GM18505 (cell line): ENCODE data around the gene LALBA.
"Not testable (repeated sequence)": the region's sequence is repeated elsewhere in the genome, so short reads cannot be mapped to it uniquely, and the experiment has no call there.

ENCODE experiments used
- ATAC-seq: cut with Tn5 transposase; IDR thresholded peaks from one replicate; pipeline ENCODE4 v1.9.1; 2021; ENCODE audit not compliant: unreplicated experiment
- POLR2A ChIP-seq: IDR thresholded peaks from 4 replicates; pipeline ENCODE4 v1.6.1; 2011; ENCODE audit warnings: borderline replicate concordance; ENCODE audit not compliant: insufficient read depth, insufficient read length; ENCODE audit errors: extremely low read depth

The LALBA gene

DNA sequence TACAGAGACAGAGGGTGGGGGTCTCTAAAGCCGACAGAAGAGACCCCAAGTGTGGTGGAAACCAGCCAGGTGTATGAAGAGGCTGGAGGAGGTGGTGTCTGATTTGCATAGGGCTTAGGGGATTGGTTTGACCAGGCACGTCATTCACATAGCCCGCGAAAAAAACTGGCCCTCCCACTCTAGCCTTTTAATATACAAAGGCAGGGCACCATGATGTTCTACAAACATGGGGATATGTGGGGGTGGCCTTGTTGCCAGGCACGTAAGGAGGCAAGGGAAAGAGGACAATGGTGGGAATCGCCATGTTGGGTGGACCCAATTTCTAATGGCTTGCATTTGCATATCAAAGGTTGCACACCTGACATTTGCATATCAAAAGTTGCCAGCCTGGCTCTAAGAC lies 13.2 kb downstream of the LALBA start:
- no peak for TF ChIP-seq POLR2A
- ATAC-seq, result no peak

DNA sequence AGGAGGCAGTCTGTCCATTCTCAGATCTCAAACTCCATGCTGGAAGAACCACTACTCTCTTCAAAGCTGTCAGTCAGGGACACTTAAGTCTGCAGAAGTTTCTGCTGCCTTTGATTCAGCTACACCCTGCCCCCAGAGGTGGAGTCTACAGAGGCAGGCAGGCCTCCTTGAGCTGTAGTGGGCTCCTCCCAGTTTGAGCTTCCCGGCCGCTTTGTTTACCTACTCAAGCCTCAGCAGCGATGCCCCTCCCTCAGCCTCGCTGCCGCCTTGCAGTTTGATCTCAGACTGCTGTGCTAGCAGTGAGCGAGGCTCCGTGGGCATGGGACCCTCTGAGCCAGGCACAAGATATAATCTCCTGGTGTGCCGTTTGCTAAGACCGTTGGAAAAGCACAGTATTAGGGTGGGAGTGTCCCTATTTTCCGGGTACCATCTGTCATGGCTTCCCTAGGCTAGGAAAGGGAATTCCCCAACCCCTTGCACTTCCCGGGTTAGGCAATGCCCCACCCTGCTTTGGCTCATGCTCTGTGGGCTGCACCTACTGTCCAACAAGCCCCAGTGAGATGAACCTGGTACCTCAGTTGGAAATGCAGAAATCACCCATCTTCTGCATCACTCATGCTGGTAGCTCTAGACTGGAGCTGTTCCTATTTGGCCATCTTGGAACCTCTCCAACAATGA lies 16.0 kb downstream of the LALBA start:
- not testable (repeated sequence) for ATAC-seq

DNA sequence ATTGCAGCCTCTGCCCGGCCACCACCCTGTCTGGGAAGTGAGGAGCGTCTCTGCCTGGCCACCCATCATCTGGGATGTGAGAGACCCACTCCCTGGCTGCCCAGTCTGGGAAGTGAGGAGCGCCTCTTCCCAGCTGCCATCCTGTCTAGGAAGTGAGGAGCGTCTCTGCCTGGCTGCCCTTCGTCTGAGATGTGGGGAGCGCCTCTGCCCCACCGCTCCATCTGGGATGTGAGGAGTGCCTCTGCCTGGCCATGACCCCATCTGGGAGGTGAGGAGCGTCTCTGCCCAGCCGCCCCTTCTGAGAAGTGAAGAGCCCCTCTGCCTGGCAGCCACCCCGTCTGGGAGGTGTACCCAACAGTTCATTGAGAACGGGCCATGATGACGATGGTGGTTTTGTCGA lies 18.2 kb downstream of the LALBA start:
- ATAC-seq, result not testable (repeated sequence)

DNA sequence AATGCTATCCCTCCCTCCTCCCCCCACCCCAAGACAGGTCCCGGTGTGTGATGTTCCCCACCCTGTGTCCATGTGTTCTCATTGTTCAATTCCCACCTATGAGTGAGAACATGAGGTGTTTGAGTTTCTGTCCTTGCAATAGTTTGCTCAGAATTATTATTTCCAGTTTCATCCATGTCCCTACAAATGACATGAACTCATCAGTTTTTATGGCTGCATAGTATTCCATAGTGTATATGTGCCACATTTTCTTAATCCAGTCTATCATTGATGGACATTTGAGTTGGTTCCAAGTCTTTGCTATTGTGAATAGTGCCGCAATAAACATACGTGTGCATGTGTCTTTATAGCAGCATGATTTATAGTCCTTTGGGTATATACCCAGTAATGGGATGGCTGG lies 22.8 kb downstream of the LALBA start:
- not testable (repeated sequence) for ATAC-seq

DNA sequence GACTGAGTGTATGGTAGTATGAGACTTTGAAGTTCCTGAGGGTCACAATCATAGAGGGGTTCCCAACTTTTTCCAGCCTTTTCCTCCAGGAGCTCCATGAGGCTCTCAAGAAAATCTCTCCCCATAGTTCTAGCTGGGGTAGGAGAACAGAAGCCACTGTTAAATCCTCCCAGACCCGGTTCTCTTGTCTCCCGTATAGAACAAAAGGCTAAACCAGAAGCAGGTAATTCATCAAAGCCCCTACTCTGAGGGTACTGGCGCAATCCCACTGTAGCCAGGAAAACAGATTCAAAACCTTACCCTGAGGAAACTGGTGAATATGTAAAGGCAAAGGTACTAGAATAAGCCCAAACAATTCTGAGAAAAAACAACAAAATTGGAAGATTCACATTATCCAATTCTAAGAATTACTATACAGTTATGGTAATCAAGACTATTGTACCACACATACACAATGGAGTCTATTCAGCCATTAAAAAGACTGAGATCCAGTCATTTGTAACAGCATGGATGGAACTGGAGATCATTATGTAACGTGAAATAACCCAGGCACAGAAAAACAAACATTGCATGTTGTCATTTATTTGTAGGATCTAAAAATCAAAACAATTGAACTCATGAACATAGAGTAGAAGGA lies 23.9 kb downstream of the LALBA start:
- no peak for TF ChIP-seq POLR2A

DNA sequence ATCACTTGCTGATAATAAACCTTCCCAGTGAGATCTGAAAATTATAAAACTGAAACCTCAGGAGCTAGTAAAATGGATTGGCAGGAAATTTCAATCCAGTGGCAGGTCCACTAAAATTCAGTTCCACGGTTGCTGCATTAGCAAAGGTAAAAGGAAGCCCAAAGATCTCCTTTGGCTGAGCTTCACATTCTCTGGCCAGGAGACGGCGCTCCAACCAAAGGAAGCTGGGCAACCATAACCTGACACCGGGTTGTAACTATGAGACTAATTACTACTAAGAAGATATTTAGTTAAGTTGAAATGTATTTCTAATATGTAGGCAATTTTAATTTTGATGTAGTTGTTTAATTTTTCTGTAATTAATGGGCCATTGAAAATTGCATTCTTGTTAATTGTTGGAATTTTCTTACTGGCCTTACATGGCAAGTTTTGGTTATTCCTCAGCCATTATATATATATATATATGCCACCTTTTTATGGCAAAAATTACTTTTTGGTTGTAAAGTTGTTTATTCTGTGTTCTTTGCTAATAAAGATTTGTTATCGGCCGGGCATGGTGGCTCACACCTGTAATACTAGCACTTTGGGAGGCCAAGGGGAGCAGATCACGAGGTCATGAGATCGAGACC lies 27.4 kb downstream of the LALBA start:
- TF ChIP-seq POLR2A, result no peak
- ATAC-seq, result no peak

More for the DNA sequence above, 23.9 kb downstream of the LALBA start:
- no peak for ATAC-seq

DNA sequence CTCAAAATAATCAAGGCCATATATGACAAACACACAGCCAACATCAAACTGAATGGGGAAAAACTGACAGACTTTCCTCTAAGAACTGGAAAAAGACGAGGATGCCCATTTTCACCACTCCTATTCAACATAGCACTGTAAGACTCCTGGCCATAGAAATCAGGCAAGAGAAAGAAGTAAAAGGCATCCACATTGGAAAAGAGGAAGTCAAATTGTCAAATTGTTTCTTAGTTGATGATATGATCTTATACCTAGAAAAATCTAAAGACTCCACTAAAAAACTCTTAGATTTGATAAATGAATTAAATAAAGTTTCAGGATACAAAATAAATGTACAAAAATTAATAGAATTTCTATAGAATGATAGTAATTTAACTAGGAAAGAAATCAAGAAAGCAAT lies 33.2 kb downstream of the LALBA start:
- TF ChIP-seq POLR2A, result no peak
- no peak for ATAC-seq

DNA sequence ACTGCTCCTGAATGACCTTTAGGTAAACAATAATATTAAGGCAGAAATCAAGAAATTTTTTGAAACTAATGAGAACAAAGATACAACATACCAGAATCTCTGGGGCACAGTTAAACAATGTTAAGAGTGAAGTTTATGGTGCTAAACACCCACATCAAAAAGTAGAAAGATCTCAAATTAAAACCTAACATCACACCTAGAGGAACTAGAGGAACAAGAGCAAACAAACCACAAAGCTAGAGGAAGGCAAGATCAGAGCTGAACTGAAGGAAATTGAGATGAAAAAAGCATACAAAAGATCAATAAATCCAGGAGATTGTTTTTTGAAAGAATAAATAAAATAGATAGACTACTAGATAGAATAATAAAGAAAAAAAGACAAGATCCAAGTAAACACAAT lies 37.2 kb downstream of the LALBA start:
- no peak for TF ChIP-seq POLR2A
- no peak for ATAC-seq

DNA sequence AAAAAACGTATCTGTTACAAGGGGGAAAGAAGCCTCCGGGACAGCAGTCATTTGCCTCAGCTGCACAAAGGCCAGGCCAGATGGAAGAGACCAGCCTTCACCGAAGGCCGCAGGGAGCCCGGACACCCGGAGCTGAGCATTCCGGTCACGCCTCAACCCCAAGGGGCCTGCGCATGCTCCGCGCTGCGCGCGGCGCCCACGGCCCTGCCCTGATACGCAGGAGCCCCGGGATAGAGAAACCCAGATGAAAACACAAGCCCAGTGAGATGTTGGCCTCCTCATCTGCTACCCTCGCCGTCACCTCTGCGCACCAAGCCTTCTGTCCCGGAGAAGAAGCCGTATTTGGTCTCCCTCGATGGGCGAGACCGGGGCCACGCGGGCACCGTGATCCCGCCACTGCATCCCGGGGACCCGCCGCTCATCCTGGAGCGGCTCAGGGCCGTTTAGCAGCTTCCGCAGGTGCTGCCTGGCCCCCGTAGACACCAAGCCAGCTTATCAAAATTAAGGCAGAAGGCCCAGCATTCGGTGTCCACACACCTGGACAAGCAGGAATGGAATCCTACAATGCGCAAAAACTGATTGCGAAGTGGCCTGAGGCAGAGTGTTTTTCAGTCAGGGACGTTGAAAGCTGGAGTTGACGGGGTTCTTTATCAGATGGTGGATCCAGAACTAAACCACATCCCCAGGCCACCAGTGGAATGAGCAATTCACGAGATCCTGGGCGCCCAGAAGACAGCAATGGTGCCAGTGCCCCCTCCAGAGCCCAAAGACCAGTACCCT lies 41.8 kb downstream of the LALBA start:
- TF ChIP-seq POLR2A, result no peak
- no peak for ATAC-seq

DNA sequence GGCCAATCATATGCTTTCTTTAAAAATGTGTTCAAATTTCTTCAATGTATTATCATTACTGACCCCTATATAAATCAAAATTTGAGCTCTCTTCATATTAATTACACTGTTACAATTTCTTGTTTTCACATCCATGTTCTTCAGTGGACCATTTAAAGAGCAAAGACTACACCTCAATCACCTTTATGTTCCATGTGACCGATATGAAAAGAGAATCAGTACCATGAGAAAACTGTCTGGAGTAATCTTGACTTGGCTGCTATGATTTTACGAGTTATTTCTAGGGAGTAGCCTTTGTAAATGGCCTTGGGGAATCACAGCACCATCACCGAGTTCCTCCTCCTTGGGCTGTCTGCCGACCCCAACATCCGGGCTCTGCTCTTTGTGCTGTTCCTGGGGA lies 44.5 kb downstream of the LALBA start, which contains the start of gene OR8S1:
OR8S1 (plus strand) TSS at position 301 of the 400 bp plus-strand sequence; CDS start at position 301, 0 bp downstream.
- ATAC-seq, result no peak
- TF ChIP-seq POLR2A, result no peak

DNA sequence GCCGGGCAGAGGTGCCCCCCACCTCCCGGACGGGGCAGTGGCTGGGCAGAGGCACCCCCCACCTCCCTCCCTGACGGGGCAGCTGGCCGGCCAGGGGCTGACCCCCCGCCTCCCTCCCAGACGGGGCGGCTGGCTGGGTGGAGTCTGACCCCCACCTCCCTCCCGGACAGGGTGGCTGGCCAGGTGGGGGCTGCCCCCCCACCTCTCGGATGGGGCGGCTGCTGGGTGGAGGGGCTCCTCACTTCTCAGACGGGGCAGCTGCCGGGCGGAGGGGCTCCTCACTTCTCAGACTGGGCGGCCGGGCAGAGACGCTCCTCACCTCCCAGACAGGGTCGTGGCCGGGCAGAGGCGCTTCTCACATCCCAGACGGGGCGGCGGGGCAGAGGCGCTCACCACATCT lies 49.5 kb downstream of the LALBA start:
- not testable (repeated sequence) for ATAC-seq
